Lung (tissue), 12 donors: ENCODE measurements around the gene ZNF559. TPM values are rescaled to one million over a fixed set of nuclear protein-coding genes. Genes with fewer than 3 reads are reported as not detected.

Experiments
- ATAC-seq: fragments of 200-7000 bp; cut with Tn5 transposase; one replicate; pipeline ENCODE4 v1.9.1; 2020; ENCODE audit warnings: moderate number of reproducible peaks; ENCODE audit not compliant: insufficient read depth, low FRiP score
- DNase-seq, 3 donors: peaks; one replicate each; pipeline ENCODE4 v3.0.0-alpha.2; 2013 to 2017
- H3K27ac ChIP-seq, 2 donors: one replicate each; pipeline ENCODE4 v1.5.1; 2013; ENCODE audit warnings: mild to moderate bottlenecking in 2 of 2, moderate library complexity in 2 of 2, control low read depth in 1 of 2, inconsistent platforms in 1 of 2, low read depth in 1 of 2, low read length in 1 of 2
- H3K27me3 ChIP-seq, 3 donors: one replicate each; pipeline ENCODE4 v1.5.1; 2013; ENCODE audit warnings: low read length in 2 of 3; ENCODE audit not compliant: control insufficient read depth in 3 of 3, insufficient read depth in 3 of 3
- H3K36me3 ChIP-seq, 4 donors: one replicate each; pipeline ENCODE4 v1.5.1; 2013; ENCODE audit warnings: low read length in 4 of 4, mild to moderate bottlenecking in 1 of 4, moderate library complexity in 1 of 4; ENCODE audit not compliant: control insufficient read depth in 4 of 4, insufficient read depth in 4 of 4
- H3K4me1 ChIP-seq, 5 donors: one replicate each; pipeline ENCODE4 v1.5.1; 2013; ENCODE audit warnings: low read length in 5 of 5, mild to moderate bottlenecking in 2 of 5, moderate library complexity in 1 of 5; ENCODE audit not compliant: control insufficient read depth in 5 of 5, insufficient read depth in 5 of 5
- H3K4me3 ChIP-seq: one replicate; pipeline ENCODE4 v1.5.1; 2013; ENCODE audit warnings: mild to moderate bottlenecking, control low read depth, moderate library complexity
- H3K9ac ChIP-seq, 2 donors: one replicate each; pipeline ENCODE4 v1.5.1; 2013; ENCODE audit warnings: low read length in 2 of 2, control low read depth in 1 of 2; ENCODE audit not compliant: insufficient read depth in 1 of 2
- H3K9me3 ChIP-seq, 4 donors: one replicate each; pipeline ENCODE4 v1.5.1; 2013; ENCODE audit warnings: low read length in 3 of 4, mild to moderate bottlenecking in 1 of 4, moderate library complexity in 1 of 4; ENCODE audit not compliant: control insufficient read depth in 4 of 4, insufficient read depth in 3 of 4
- CTCF ChIP-seq: IDR thresholded peaks from 2 replicates; pipeline ENCODE4 v1.5.1; 2012; ENCODE audit warnings: mild to moderate bottlenecking; ENCODE audit errors: control extremely low read depth, extremely low read depth
- WGBS, 2 donors: extraction: QIAGEN DNeasy Blood & Tissue Kit; methylation state at CpG; one replicate each; pipeline ENCODE4 v1.1.7; 2013; 5-methylcytosine and 5-hydroxymethylcytosine counted together
- polyA plus RNA-seq, 2 donors: library from polyadenylated mRNA; stranded (reverse); fragments of 200-250 nt; gene quantifications; one replicate each; pipeline ENCODE4 v1.2.1, GENCODE V29; 2013
- total RNA-seq, 2 donors: library from RNA; depleted of rRNA in 1 of 2; stranded (reverse); fragments of >200 nt in 1 of 2; gene quantifications; one replicate each; pipeline ENCODE4 v1.2.1, GENCODE V29; 2014 to 2021
- donor health status: control.
- donor health status: control.
- donor health status: Bipolar disorder and iron deficiency.
- donor health status: healthy.
- donor health status: DM: yes; HTN: yes; CAD: no.

The ZNF559 gene
- total and polyA plus RNA-seq, 4 donors = 9.3 to 57.9 (median 15.0) TPM

- TF ChIP-seq CTCF = no peak
- Histone ChIP-seq H3K27me3 (no peaks in the 10 kb centered on the region), H3K4me3 (peak overlapping the region; percentile 96), H3K9ac (peak overlapping the region; percentile 78 to 80), H3K27ac (peak overlapping the region; percentile 93 to 94), H3K36me3 (peaks cover 0 to 24% (median 5%) of the 10 kb centered on the region in 4 donors), H3K4me1 (peaks cover 0 to 3% (median 0%) of the 10 kb centered on the region in 5 donors), H3K9me3 (peaks cover 0 to 15% (median 7%) of the 10 kb centered on the region in 4 donors)
- no peak for DNase-seq
- ATAC-seq = no peak
- WGBS, 2 donors = 43 to 50% methylated on average over 8 to 9 of the region's 9 CpGs
These were observed 594 bp downstream of the ZNF559 start for GRCh38 chr19:9324584-9324962.

- peaks cover 17 to 43% (median 22%) of the 10 kb centered on the region in 4 donors for H3K9me3 ChIP-seq
These were observed 6.0 kb downstream of the ZNF559 start for GRCh38 chr19:9329999-9330398.

GRCh38 chr19:9342610-9343304 lies 18.8 kb downstream of the ZNF559 start:
- WGBS, 2 donors = 99% methylated on average over 6 of the region's 6 CpGs
- no peak for TF ChIP-seq CTCF
- DNase-seq = no peak
- H3K9me3 ChIP-seq = peaks cover 25 to 86% (median 64%) of the 10 kb centered on the region in 4 donors
- no peak for ATAC-seq
- H3K4me1 ChIP-seq = no peaks in the 10 kb centered on the region
- H3K36me3 ChIP-seq = peaks cover 19 to 69% (median 63%) of the 10 kb centered on the region in 4 donors
- no peak overlapping the region for H3K9ac ChIP-seq
- no peak overlapping the region for H3K4me3 ChIP-seq
- no peak overlapping the region for H3K27ac ChIP-seq
- no peaks in the 10 kb centered on the region for H3K27me3 ChIP-seq

More at GRCh38 chr19:9329999-9330398, 6.0 kb downstream of the ZNF559 start:
- Histone ChIP-seq H3K27me3 (no peaks in the 10 kb centered on the region), H3K36me3 (peaks cover 3 to 52% (median 27%) of the 10 kb centered on the region in 4 donors), H3K9ac (no peak overlapping the region), H3K4me1 (peaks cover 0 to under 1% (median 0%) of the 10 kb centered on the region in 5 donors), H3K27ac (no peak overlapping the region), H3K4me3 (no peak overlapping the region)
- ATAC-seq (no peak), DNase-seq (no peak)
- TF ChIP-seq CTCF = no peak
